ENCODE measurements around the gene FADS2.

- TF ChIP-seq, protein P1, sequence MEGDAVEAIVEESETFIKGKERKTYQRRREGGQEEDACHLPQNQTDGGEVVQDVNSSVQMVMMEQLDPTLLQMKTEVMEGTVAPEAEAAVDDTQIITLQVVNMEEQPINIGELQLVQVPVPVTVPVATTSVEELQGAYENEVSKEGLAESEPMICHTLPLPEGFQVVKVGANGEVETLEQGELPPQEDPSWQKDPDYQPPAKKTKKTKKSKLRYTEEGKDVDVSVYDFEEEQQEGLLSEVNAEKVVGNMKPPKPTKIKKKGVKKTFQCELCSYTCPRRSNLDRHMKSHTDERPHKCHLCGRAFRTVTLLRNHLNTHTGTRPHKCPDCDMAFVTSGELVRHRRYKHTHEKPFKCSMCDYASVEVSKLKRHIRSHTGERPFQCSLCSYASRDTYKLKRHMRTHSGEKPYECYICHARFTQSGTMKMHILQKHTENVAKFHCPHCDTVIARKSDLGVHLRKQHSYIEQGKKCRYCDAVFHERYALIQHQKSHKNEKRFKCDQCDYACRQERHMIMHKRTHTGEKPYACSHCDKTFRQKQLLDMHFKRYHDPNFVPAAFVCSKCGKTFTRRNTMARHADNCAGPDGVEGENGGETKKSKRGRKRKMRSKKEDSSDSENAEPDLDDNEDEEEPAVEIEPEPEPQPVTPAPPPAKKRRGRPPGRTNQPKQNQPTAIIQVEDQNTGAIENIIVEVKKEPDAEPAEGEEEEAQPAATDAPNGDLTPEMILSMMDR (conservative IDR thresholded peaks at IDR 0.05; ENCODE audit: low read length) = no peak
- no peak for TF ChIP-seq EZH2phosphoT487 (IDR thresholded peaks at IDR 0.05; ENCODE audit: borderline replicate concordance, low read depth, low read length)
Measured at GRCh38 chr11:61826930-61827570, 1.1 kb upstream of the FADS2 start.

Measured in OCI-LY7 (cell line).